MCF 10A (cell line): ENCODE results near the gene L2HGDH. TPM values are rescaled to one million over a fixed set of nuclear protein-coding genes. Genes with fewer than 3 reads are reported as not detected.
"Not testable (repeated sequence)": the region's sequence is repeated elsewhere in the genome, so short reads cannot be mapped to it uniquely, and the experiment has no call there.

Experiments
- BruUV-seq: library from RNA; stranded (reverse); fragments of 400-500 nt; replicated peaks from 2 replicates; lab custom pipeline; 2021; lab: Mats Ljungman, UMichigan
- CTCF ChIA-PET: fragments of 300-600 bp; sonication (Branson Sonifier 250); formaldehyde crosslinking; extraction: SDS; loops from one replicate; lab custom pipeline; 2021; ENCODE audit warnings: antibody characterized with exemption, inconsistent platforms; lab: Yijun Ruan, JAX
- POLR2A ChIA-PET: fragments of 300-600, 350-650 bp; sonication (Branson Sonifier 250); formaldehyde crosslinking; extraction: SDS; loops from one replicate; lab custom pipeline; 2020; ENCODE audit warnings: antibody characterized with exemption, inconsistent platforms; lab: Yijun Ruan, JAX
- DNase-seq: peaks from one replicate; pipeline ENCODE4 v3.0.0-alpha.2; 2018; ENCODE audit not compliant: unreplicated experiment
- H3K27ac Mint-ChIP-seq: one replicate; pipeline ENCODE4 v1.8.0; 2022; ENCODE audit warnings: mild to moderate bottlenecking, low read depth, mixed read lengths; ENCODE audit not compliant: unreplicated experiment
- H3K27me3 Mint-ChIP-seq: one replicate; pipeline ENCODE4 v1.8.0; 2022; ENCODE audit warnings: mixed read lengths; ENCODE audit not compliant: insufficient read depth, unreplicated experiment
- H3K36me3 Mint-ChIP-seq: one replicate; pipeline ENCODE4 v1.8.0; 2022; ENCODE audit warnings: mild to moderate bottlenecking, moderate library complexity, mixed read lengths; ENCODE audit not compliant: insufficient read depth, unreplicated experiment
- H3K4me1 Mint-ChIP-seq: one replicate; pipeline ENCODE4 v1.8.0; 2022; ENCODE audit warnings: mixed read lengths; ENCODE audit not compliant: insufficient read depth, unreplicated experiment
- H3K4me3 Mint-ChIP-seq: one replicate; pipeline ENCODE4 v1.8.0; 2022; ENCODE audit warnings: mild to moderate bottlenecking, moderate library complexity, mixed read lengths; ENCODE audit not compliant: unreplicated experiment
- H3K9me3 Mint-ChIP-seq: one replicate; pipeline ENCODE4 v1.8.0; 2022; ENCODE audit warnings: mixed read lengths; ENCODE audit not compliant: unreplicated experiment
- CTCF ChIP-seq: fragments of 200-600 bp; IDR thresholded peaks from one replicate; pipeline ENCODE4 v1.8.0; 2022; ENCODE audit warnings: antibody characterized with exemption, mild to moderate bottlenecking; ENCODE audit not compliant: unreplicated experiment
- intact Hi-C: fragments of 100-400 bp; cut with micrococcal nuclease; formaldehyde crosslinking; loops from 2 replicates; pipeline ENCODE4 v1.14.1; 2022
- total RNA-seq: library from RNA; stranded (reverse); gene quantifications from 2 replicates; pipeline ENCODE4 v1.2.3, GENCODE V29; 2022

Gene L2HGDH
- total RNA-seq, 1 experiment from 2014 or later: 7.9 TPM

- Mint-ChIP-seq H3K9me3 (no peaks in the 10 kb centered on the region), H3K36me3 (peaks cover 6% of the 10 kb centered on the region), H3K4me3 (no peak overlapping the region), H3K4me1 (peaks cover 12% of the 10 kb centered on the region), H3K27ac (no peak overlapping the region), H3K27me3 (no peaks in the 10 kb centered on the region)
- BruUV-seq: no TSS peak
- no peak for DNase-seq
- TF ChIP-seq CTCF: no peak
- intact Hi-C loops: no loop called here
- ChIA-PET CTCF (interaction anchor here (0.6 to 0.9 kb wide), 2 partner anchors 18 to 38 kb away, joined by 3 read pairs; no protein-coding TSS in a partner anchor), POLR2A (interaction anchor here (0.7 to 2.9 kb wide), 2 partner anchors 36 to 56 kb away, joined by 3 to 12 read pairs; partner anchors contain the start of gene CDKL1)
These were observed 47.6 kb upstream of the L2HGDH start for GRCh38 chr14:50359631-50360030.

- H3K27ac Mint-ChIP-seq: no peak overlapping the region
- peaks cover 5% of the 10 kb centered on the region for H3K4me1 Mint-ChIP-seq
- H3K27me3 Mint-ChIP-seq: no peaks in the 10 kb centered on the region
- CTCF ChIA-PET: interaction anchor here (1.0 kb wide), 1 partner anchor 37 kb away, joined by 3 read pairs; no protein-coding TSS in a partner anchor
- TF ChIP-seq CTCF: no peak
- no peak for DNase-seq
- H3K36me3 Mint-ChIP-seq: peaks cover 6% of the 10 kb centered on the region
- POLR2A ChIA-PET: interaction anchor here (0.7 to 1.3 kb wide), 2 partner anchors 12 to 46 kb away, joined by 3 read pairs; partner anchors contain the start of gene L2HGDH
- intact Hi-C loops: no loop called here
- H3K9me3 Mint-ChIP-seq: no peaks in the 10 kb centered on the region
- no TSS peak for BruUV-seq
- H3K4me3 Mint-ChIP-seq: no peak overlapping the region
These were observed 45.8 kb upstream of the L2HGDH start for GRCh38 chr14:50357753-50358395.

- Mint-ChIP-seq H3K36me3 (peaks cover 6% of the 10 kb centered on the region), H3K27ac (no peak overlapping the region), H3K4me3 (no peak overlapping the region), H3K4me1 (peaks cover 5% of the 10 kb centered on the region), H3K27me3 (no peaks in the 10 kb centered on the region), H3K9me3 (no peaks in the 10 kb centered on the region)
- ChIA-PET POLR2A (no interaction called here), CTCF (interaction anchor here (0.9 to 1.0 kb wide), 2 partner anchors 8 to 36 kb away, joined by 3 read pairs; no protein-coding TSS in a partner anchor)
- intact Hi-C loops: no loop called here
- DNase-seq: no peak
- no peak for TF ChIP-seq CTCF
- BruUV-seq: no TSS peak
These were observed 45.1 kb upstream of the L2HGDH start for GRCh38 chr14:50357124-50357523.

- H3K4me3 Mint-ChIP-seq, H3K27ac Mint-ChIP-seq, intact Hi-C loops, H3K9me3 Mint-ChIP-seq, DNase-seq, H3K27me3 Mint-ChIP-seq, H3K4me1 Mint-ChIP-seq, POLR2A ChIA-PET, BruUV-seq, H3K36me3 Mint-ChIP-seq: not testable (repeated sequence)
- CTCF ChIA-PET: interaction anchor here (0.6 to 0.9 kb wide), 3 partner anchors 9 to 29 kb away, joined by 3 read pairs; no protein-coding TSS in a partner anchor
These were observed 44.3 kb upstream of the L2HGDH start for GRCh38 chr14:50356283-50356682.
